ENCODE data around the gene C1QTNF5.

- TF ChIP-seq EZH2 (IDR thresholded peaks at IDR 0.05; ENCODE audit: insufficient read depth, poor library complexity, severe bottlenecking) (no peak), EZH2phosphoT487 (IDR thresholded peaks at IDR 0.05; ENCODE audit: insufficient read depth, low read depth) (no peak)
Measured at GRCh38 chr11:119342023-119342300, 1.3 kb upstream of the C1QTNF5 start.

Measured in GM23248 (cell line).